ENCODE data around the gene MAFF.

The MAFF gene

GRCh38 chr22:38203855-38204514, 2.2 kb downstream of the MAFF start:
- TF ChIP-seq CTCF (IDR thresholded peaks at IDR 0.05) = no peak

- TF ChIP-seq CTCF (IDR thresholded peaks at IDR 0.05) = no peak
These were observed 3.0 kb downstream of the MAFF start for GRCh38 chr22:38204784-38205183.

GRCh38 chr22:38205261-38206128, 3.7 kb downstream of the MAFF start:
- no peak for TF ChIP-seq CTCF (IDR thresholded peaks at IDR 0.05)

- no peak for TF ChIP-seq CTCF (IDR thresholded peaks at IDR 0.05)
These were observed 6.2 kb downstream of the MAFF start for GRCh38 chr22:38207898-38208432.

- TF ChIP-seq CTCF (IDR thresholded peaks at IDR 0.05) = no peak
These were observed 6.8 kb downstream of the MAFF start for GRCh38 chr22:38208551-38208968.

- no peak for TF ChIP-seq CTCF (IDR thresholded peaks at IDR 0.05)
These were observed 9.8 kb downstream of the MAFF start for GRCh38 chr22:38211556-38211955.

- no peak for TF ChIP-seq CTCF (IDR thresholded peaks at IDR 0.05)
These were observed 10.6 kb downstream of the MAFF start for GRCh38 chr22:38212442-38212841.
